Eye (tissue), 1 donor: ENCODE results near the gene MPLKIP.
"Not testable (repeated sequence)": the region's sequence is repeated elsewhere in the genome, so short reads cannot be mapped to it uniquely, and the experiment has no call there.

ENCODE experiments used
- DNase-seq: peaks from one replicate; pipeline ENCODE4 v3.0.0-alpha.2; 2015

Gene MPLKIP

DNA sequence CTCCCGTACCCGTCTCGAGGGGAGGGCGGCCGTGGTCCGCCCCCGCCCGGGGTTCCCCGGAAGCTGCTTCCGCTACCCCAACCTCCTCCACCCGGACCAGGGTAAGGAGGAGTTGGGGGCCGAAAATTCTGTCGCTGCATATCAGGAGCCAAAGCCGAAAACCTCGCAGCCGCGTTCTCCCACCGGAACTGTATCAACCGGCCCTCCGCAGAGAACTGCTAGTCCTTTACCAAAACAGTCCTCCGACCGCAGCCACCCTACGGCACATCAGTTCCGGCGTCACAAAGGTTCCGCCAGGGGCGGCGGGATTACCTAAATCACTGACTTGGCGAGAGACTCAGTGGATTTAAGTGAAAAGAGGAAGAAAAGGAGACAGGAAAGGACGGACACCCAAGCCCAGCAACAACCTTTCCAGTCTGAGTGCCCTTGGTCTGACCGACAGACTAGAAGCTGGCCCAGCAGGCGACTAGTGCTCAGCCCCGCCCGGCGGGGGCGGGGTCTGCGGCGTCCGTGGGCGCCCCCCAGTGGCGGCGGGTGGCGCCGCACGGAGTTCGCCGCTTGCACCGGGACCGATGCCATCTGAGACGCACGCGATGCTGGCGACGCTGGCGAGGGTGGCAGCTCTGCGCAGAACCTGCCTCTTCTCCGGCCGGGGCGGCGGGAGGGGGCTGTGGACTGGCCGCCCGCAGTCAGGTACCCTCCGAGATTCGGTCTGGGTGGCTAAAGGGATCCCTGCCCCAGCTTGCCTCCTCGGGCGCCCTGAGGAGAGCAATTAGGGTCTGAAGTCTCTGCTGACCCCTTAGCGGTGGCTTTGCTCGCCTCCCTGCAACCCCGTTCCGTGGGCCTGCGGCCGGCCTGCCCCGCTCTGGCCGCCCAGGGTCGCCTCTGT is at the start of gene MPLKIP, which contains the start of gene SUGCT:
Gene MPLKIP (minus strand): TSS at position 195 of the 889 bp plus-strand sequence. CDS start 55 bp downstream, at position 140.
Gene SUGCT (plus strand): TSS at position 578 of the 889 bp plus-strand sequence.
- peak; percentile 98 for DNase-seq

DNA sequence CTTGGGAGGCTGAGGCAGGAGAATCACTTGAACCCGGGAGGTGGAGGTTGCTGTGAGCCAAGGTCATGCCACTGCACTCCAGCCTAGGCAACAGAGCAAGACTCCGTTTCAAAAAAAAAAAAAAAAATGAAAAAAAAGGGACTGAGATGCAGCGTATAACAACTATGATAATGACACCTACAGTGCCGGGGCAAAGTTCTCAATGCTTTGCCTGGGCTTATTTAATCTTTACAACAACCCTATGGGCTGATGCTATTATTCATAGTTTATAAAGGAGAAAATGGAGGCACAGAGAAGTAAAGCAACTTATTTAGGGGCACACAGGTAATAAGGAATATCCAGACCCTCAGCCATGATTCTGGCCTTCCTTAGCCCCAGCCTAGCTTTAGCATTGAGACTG is 48.0 kb upstream of the MPLKIP start:
- no peak for DNase-seq

DNA sequence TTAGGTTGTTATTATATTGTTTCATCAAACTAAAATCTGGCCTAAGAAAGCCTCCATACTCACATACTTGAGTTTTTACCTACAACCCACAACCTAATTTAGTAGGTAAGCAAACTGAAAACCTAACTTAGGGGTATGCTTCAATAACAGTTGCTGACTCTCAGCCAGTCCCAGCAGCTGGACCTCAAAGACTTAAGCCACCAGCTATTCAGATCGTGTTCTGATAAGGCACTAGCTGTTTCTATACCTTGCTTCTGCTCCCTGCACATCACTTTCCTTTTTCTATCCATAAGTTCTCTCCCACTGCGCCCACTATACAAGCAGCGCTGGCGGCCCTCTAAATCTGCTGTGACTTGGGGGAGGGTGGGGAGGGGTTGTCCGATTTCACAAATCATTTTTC is 42.6 kb upstream of the MPLKIP start:
- DNase-seq: no peak

DNA sequence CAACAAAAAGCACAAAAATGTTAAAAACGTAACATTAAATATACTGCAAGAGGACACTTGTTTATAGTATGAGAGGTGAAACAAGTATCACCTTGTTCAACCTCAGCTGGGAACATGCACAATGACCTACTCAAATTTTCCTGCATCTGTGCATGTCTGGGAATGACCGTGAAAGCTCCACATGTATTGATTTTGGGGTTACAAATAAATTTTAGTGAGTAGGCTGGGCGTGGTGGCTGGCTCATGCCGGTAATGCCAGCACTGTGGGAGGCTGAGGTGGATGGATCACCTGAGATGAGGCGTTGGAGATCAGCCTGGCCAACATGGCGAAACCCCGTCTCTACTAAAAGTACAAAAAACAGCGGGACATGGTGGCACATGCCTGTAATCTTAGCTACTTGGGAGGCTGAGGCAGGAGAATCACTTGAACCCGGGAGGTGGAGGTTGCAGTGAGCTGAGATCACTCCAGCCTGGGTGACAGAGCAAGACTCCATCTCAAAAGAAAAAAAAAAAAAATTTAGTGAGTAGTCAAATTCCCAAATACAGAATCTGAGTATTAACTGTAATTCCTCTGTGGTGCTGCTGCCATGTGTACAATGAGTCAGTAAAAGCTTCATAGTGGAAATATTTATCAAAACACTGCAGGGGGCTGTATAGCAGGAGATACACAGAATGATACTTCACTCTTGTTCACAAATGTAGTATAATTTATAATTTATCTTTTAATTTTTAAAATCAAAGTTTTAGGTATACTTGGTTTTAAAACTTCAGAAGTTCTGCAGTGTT is 41.5 kb upstream of the MPLKIP start:
- DNase-seq: no peak

DNA sequence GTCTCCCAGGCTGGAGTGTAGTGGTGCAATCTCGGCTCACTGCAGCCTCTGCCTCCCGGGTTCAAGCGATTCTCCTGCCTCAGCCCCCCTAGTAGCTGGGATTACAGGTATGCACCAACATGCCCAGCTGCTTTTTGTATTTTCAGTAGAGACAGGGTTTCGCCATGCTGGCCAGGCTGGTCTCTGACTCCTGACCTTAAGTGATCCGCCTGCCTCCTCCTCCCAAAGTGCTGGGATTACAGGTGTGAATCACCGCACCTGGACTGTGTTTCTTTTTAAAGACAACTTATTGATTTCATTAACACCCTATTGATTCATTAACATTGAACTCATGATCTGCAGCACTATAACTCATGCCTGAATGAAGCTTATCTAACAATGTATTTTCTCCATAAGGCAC is 40.8 kb upstream of the MPLKIP start:
- DNase-seq: not testable (repeated sequence)

DNA sequence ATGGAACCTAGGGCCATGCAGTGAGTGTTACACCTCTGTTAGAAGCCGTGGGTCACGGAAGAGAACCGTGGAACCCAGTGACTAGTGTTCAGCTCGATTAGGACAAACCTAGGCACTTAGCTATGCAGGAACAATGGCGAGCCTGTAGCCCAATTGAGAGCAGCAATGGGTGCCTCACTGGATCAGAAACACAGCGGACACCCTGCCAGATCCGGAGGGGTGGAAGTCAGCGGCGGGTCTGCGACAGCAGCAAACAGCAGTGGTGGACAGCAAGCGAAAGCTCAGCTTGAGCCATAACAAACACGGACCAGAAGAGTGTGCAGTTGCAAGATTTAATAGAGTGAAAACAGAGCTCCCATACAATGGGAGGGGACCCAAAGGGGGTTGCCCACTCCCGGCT is 38.7 kb upstream of the MPLKIP start:
- not testable (repeated sequence) for DNase-seq

DNA sequence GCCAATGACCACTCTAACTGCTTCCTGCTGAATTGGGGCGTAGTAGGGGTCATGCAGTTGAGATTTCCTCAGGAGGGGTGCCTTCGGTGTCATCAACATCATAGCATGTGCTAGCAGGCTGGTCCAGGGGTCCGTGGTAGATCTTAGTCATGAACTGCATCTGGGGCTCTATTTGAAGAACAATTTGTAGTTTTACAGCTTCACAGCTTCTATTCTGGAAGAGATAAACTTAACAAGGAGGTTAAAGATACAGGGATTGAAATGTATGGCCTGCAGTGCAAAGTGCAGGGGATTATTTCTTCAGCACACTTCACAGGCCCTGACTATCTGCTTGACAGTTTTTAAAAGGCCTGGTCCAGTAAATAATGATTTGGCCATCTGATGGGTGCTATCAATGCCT is 33.8 kb upstream of the MPLKIP start:
- not testable (repeated sequence) for DNase-seq

DNA sequence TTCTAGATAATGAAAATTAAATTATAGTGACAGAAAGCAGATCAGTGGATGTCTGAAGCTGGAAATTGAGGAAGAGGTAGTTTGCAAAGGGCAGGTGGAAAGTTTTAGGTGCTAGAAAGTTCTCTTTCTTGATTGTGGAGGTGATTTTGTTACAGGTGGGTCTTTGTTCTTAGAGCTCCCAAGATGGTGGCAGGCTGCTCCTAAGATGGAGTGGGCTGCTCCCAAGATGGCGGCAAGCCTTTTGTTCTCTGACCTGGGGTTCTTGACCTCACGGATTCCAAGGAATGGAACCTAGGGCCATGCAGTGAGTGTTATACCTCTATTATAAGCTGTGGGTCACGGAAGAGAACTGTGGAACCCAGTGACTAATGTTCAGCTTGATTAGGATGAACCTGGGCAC is 32.9 kb upstream of the MPLKIP start:
- DNase-seq: no peak

DNA sequence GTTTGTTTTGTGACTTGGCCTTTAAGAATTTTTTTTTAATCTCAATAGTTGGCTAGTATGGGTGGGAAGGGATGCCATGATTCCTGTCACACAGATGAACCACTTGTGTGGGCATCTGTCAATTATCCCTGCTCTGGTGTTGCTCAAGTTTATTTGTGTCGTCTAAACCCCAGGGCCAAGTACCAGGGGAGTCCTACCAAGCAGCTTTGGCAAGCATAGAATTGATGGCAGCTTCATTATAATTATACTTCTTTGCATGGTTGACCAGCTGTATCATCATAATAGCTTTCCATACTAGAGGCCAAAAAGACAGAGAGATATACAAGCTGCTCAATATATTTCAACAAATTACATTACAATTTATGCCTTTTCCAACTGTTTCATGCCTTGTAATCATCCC is 30.8 kb upstream of the MPLKIP start:
- no peak for DNase-seq

DNA sequence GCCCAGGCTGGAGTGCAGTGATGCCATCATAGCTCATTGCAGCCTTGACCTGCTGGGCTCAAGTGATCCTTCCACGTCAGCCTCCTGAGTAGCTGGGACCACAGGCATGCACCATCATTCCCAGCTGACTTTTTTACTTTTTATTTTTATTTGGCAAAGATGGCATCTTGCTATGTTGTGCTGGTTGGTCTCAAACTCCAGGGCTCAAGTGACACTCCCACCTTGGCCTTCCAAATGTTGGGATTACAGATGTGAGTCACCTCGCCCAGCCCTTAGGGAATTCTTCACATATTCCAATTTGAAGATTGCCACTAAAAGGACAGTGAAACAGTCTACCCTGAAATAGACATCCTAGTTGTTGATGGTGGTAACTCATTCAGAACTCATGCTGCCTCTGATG is 28.1 kb upstream of the MPLKIP start:
- DNase-seq: no peak

DNA sequence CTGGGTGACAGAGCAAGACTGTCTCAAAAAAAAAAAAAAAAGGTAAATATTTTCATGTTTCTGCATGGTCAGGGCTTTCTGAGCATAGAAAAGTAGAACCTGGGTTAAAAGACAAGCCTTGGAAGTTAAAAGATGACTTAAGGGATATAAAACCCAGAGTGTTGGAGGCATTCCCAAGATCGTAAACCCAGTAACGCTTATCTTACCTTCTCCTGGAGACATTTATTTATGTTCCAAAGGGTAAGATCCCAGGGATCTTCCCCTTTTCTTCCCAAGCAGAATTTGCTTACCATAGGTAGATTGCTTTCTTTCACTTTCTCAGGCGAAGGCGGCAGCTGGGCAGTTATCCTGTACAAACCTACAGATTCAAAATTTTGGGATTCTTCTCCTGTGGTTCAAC is 22.6 kb upstream of the MPLKIP start:
- no peak for DNase-seq

DNA sequence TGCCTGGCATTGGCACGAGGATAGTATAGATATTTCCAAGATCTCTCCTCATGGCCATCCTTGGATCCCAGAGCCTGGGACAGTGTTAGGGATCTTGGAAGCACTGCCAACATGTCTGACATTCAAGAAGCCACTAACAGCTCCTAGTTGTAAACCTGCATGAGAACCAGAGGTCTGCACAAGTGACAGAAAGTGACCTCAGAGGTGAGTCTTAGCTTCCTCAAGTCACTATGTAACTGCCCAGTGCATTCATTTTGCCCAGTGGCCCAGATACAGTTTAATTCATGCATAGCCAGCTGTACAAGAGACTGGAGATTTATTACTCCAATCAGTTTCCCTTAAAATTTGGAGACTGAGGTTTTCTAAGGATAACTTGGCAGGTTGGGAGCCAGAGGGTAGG is 17.1 kb upstream of the MPLKIP start:
- no peak for DNase-seq

DNA sequence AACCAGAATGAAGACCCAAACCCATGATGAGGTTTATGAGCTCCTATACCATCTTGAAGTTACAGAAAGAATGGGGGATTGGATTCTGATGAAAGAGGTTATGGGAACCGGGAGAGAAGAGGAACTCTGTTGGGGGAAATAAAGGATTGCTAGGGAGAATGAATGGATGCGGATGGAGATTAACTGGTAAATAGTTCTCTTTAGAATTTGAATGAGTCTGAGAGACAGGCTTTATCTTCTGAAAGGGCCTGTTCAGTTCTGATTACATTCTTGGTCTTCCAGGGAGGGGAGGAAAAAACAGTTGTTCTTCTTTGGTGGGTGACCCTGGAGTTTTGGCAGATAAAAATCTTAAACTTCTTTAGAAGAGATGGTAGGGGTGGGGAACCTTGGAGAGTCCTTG is 14.2 kb upstream of the MPLKIP start:
- no peak for DNase-seq

DNA sequence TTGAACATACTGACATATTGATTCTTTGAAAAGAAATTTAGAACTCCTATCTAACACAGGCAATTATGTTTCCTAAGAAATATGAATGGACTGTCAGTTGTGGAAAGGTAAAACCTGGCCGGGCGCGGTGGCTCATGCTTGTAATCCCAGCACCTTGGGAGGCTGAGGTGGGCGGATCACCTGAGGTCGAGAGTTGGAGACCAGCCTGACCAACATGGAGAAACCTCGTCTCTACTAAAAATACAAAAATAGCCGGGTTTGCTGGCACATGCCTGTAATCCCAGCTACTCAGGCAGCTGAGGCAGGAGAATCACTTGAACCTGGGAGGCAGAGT is 13.8 kb upstream of the MPLKIP start:
- not testable (repeated sequence) for DNase-seq

DNA sequence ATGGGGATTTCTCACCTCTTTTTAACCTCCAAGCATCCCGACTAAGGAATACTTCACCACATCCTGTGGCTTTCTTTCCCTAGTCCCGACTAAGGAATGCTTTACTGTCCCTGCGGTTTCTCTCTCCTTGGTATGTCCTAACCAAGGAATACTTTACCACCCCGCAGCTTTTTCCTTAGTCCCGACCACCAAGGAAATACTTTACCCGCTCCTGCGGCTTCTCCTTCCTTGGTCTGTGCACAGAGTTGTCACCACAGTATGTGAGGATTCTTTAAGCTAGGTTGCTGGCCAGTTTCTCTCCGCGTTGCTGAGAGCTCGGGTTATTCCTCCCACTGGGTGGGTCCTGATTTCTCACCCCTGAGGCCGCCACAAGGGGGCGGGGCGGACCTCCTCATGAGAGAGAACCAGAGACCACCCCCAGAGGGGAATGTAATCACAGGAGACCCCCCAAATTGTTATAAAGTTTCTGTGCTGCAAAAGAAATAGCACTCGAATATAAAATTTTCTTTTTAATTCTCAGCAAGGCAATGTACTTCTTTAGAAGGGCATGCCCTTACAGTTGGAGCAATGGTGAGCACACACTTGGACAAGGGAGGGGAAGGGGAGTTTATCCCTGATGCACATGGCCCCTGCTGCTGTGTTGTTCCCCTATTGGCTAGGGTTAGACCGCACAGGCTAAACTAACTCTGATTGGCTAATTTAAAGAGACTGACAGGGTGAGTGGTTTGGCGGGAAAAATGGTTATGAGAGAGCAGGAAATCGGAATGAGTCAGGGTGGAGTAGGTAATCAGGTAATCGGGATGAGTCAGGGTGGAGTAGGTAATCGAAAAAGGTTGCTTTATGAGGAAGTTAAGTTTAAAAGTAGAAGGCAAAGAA is 13.2 kb upstream of the MPLKIP start:
- no peak for DNase-seq

DNA sequence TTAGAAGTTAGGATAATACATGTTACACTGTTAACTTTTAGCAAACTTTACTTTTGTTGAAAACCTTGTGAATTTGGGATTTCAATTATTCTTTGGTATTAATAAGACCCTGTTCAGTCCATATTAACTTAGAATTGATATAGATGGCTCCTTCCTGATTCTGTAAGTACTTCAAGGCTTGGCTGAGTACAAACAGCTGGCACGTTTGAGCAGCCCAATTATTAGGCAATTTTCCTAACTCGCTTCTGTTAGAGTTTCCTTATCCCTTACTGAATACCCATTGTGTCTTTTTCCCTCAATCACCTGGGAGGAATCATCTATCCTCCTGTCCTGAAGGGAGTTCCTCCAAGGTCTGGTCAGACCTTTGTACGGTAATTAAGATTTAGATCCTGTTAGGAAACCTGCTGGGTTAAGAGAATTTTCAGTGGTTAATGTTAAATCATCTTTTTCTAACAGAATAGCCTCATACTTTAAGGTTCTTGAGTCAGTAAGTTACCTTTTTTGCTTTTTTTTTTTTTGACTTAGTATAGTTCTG is 11.2 kb upstream of the MPLKIP start:
- DNase-seq: not testable (repeated sequence)

DNA sequence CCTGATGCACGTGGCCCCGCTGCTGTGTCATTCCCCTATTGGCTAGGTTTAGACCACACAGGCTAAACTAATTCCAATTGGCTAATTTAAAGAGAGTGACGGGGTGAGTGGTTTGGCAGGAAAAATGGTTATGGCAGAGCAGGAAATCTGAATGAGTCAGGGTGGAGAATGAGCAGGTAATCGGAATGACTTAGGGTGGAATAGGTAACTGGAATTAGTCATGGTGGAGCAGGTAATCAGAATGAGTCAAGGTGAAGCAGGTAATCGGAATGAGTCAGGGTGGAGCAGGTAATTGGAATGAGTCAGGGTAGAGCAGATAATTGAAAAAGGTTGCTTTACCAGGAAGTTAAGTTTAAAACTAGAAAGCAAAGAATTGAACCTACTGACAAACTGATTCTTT is 7.5 kb upstream of the MPLKIP start:
- DNase-seq: not testable (repeated sequence)

DNA sequence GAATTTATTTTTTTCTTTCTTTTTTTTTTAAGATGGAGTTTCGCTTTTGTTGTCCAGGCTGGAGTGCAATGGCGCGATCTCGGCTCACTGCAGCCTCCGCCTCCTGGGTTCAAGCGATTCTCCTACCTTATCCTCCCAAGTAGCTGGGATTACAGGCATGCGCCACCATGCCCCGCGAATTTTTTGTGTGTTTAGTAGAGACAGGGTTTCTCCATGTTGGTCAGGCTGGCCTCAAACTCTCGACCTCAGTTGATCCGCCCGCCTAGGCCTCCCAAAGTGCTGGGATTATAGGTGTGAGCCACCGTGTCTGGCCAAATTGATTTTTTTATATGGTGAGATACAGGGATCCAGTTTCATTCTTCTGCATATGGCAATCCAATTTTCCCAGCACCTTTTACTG is 5.5 kb upstream of the MPLKIP start:
- DNase-seq: not testable (repeated sequence)

DNA sequence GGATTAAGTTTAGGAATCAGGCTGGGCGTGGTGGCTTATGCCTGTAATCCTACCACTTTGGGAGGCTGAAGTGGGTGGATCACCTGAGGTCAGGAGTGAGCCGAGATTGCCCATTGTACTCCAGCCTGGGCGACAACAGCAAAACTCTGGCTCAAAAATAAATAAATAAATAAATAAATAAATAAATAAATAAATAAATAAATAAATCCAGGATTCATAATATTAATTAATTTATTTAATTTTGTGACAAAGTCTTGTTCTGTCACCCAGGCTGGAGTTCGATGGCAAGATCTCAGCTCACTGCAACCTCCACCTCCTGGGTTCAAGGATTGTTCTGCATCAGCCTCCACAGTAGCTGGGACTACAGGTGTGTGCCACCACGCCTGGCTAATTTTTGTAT is 4.6 kb upstream of the MPLKIP start:
- no peak for DNase-seq

DNA sequence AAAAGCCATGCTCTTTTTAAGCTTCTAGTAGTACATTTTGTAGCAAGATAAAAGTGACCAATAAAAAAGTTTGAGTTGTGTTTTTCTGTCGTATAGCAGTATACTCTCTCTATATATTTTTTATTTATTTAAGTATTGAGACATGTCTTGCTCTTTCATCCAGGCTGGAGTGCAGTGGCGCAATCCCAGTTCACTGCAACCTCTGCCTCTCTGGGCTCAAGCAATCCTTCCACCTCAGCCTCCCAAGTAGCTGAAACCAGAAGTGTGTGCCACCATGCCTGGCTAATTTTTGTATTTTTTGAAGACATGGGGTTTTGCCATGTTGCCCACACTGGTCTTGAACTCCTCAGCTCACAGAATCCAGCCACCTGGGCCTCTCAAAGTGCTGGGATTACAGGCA is 3.1 kb upstream of the MPLKIP start:
- no peak for DNase-seq

DNA sequence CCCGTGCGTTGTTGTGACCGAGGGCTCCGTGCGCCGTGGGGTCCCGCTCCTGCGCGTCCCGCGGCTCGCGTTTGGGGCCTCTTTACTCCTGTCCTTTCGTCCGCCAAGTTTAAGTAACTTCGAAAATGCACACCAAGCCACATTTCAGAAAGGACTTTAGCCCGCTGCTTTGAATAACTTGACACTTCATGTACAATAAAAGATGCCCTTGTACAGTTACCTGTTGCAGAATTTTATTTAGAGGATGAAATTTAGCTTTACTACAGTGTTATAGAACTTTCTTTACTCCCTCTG is 842 bp upstream of the MPLKIP start:
- no peak for DNase-seq

DNA sequence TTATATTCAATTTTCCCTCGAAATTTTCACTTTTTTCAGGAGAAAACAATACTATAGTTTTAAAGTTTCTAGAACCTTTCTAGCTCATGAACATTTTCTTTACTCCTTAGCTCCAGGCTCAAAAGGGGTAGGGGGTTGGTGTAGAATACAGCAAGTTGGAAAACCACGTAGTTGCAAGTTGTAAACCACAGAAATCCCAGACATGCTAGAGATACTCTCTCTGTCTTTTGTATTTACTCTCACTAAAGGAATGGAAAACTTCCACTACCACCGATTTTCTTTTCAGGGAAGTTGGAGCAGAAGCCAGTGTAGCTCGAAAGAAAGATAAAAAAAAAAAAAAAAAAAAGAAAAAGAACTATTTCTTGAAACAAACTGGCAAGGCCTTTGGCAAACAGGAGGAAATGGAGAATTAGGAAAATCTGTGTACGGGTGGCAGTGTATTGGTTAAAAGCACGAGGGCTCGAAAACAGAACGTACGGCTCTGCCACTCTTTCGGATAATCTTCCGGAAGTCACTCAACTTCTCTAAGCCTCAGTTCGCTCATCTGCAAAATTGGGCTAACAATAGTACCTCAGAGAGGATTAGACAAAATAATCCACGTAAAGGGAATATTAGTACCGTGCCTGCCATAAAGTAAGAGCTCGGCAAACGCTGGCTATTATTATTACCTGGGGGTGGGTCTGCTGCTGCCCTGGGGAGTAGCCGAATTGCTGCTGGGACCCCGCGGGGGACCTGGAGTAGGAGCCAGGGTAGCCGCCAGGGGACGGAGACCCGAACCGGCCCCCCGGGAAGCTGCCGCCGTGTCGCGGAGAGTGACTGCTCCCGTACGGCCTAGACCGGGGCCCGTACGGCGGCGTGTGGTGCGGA is 628 bp downstream of the MPLKIP start:
- peak; percentile 66 for DNase-seq
